Ammon's horn (tissue), 1 donor: ENCODE data around the gene MRPL37.
A peak's percentile ranks its signal among the peaks of the same experiment; 100 is the strongest.
"Not testable (repeated sequence)": the region's sequence is repeated elsewhere in the genome, so short reads cannot be mapped to it uniquely, and the experiment has no call there.

Experiments
- DNase-seq: peaks from one replicate; pipeline ENCODE4 v3.0.0-alpha.2; 2016; ENCODE audit warnings: low spot score

Gene MRPL37

DNA sequence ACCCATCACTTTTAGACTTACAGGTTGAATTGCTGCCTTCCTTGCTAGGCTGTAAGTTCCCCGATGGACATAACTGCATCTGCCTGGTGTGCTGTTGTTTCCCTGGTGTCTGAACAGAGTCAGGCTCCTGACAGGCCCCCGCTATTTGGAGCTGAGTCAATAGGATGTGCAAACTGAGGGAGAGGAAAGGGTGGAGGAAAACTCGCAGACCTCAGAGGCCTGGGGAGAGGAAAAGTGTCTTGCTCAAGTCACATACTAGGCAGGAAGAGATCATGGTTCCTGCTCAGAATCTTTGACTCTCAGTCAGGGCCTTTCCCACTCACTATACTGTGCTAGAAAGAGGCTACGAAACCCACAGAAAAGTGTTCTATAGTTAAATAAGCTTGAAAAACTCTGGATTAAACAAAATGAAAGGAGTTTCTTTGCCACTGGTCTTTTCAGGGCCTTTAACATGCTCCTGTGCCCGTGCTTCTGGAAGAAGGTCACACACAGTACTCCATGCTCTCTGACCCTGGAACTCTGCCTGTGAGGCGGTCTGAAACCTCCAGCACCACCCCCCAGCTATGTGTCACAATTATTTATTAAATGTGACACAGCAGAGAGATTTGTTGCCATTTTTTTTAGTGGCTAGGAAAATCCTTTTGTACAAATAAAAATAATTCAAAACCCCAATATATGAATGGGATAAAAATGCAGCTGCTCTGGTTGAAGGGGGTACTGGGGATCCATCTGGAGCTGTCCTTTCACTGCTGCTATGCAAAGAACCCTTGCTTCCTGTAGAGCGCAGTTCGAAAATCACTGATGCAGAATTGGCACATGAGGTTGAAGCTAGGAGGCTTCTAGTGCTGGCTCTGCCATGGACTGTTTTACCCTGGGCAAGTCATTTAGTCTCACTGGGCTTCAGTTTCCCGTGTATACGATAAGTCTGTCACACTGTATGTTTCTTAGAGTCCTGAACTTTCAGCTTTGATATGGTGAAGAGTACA is 27.1 kb upstream of the MRPL37 start:
- DNase-seq, result no peak

- DNase-seq, result peak; percentile 76
Measured at GRCh38 chr1:54173681-54174080, 26.3 kb upstream of the MRPL37 start.

DNA sequence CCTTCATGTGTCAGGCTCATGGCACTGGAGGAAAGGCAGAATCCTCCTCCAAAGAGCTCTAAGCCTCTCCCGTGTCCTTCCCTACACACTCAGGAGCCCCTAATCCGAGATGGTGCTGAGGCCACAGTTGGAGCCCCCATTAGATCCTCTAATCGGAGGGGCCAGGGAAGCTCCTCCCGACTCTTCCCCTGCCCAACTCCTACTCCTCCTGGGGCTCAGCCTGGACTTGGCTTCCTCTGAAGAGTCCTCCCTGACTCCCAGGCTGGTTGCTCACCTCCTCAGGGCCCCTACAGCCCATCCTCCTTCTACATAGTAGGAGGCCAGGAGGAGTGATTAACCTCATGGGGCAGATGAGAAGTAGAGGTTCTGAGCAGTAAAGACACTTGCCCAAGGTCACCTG is 25.9 kb upstream of the MRPL37 start:
- DNase-seq, result no peak

GRCh38 chr1:54176621-54177327 is 23.2 kb upstream of the MRPL37 start:
- no peak for DNase-seq

DNA sequence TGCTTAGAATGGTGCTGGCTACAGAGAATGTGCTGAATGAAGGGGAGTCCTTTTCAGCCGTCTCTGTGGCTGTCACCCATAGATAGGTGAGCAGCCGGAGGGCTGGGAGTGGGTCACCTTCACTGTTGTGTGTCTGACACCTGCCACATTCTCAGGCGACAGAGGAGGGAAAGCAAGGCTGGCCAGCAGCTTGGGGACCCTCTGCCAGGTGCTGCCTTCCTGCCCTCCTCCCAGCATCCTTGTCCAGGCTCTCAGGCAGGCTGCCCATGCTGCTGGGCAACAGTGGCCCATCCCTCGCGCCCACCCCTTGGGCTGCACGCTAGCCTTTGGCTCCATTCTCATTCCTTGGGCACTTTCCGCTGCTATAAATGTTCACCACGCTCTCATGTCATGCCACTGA is 22.2 kb upstream of the MRPL37 start:
- no peak for DNase-seq

DNA sequence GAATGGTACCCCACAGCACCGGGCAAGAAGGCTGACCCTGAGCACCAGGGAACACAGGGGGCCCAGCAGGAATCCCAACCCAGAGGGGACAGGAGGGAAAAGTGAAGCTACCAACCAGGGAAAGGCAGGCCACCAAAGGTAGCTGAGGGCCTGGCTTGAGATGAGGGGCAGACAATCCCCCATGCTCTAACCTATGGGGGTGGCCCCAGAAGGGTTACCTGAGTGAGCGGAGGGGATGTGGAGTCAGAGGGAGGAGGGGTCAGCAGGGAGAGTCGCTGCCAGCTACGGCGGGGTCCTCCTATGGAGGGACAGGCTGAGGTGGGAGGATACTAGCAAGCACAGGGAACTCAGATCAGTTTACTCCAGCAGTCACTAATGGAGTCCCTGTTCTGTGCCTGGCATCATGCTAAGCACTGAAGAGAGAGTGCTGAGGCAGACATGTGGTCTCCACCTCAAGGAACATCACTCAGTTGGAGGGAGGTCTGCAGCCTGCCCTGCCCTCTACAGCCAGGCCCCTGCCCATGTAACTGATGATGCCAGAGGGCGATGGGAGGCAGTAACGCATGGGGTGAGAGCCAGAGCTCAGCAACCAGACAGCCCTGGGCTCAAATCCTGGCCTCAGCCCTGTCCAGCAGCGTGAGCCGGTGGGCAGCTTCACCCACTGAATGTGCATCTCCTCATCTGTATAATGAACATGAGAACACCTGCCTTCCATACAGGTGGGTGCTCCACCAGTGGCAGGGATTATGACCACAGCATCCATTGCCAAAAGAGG is 21.5 kb upstream of the MRPL37 start:
- no peak for DNase-seq

DNA sequence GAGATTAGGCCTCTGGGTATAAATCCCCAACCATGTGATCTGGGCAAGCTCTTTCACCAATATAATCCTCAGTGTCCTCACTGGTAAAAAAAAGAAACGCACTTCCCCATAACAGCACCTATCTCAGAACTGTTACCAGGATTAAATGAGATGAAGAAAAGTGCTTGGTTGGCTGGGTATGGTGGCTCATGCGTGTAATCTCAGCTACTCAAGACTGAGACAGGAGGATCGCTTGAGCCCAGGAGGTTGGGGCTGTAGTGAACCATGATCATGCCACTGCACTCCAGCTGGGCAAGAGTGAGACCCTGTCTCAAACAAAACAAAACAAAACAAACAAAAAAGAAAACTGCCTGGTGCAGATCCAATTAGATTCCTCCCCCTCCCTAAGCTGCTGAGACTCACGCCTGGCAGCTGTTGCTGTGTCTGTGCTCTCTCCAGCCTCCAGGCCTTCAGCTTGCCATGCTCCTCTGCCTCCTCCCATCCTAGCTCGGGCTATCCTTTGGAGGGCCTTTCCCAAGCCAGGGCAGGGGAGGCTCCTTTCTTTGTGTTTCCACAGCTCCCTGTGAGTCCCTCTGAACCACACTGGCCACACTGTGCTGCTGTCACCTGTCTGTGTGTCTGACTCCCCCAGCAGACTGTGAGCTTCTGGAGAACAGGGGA is 19.1 kb upstream of the MRPL37 start:
- no peak for DNase-seq

- no peak for DNase-seq
Measured at GRCh38 chr1:54186056-54186455, 13.9 kb upstream of the MRPL37 start.

DNA sequence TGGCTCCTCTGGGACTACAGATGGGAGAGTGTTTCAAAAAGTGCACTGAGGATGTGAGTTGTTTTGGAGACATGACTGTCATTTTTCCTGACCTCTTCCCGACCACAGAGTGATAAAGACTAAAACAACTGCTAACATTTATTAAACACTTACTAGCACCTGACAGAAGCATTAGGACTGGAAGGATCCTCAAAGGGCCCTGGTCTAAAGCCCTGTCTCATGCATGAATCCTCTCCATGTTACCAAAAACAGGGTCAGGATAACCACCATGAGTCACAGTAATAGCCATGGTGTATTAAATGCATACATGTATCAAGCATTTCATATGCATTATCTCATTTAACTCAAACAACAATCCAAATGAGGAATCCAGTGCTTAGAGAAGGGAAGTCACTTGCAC is 11.7 kb upstream of the MRPL37 start:
- DNase-seq, result no peak

DNA sequence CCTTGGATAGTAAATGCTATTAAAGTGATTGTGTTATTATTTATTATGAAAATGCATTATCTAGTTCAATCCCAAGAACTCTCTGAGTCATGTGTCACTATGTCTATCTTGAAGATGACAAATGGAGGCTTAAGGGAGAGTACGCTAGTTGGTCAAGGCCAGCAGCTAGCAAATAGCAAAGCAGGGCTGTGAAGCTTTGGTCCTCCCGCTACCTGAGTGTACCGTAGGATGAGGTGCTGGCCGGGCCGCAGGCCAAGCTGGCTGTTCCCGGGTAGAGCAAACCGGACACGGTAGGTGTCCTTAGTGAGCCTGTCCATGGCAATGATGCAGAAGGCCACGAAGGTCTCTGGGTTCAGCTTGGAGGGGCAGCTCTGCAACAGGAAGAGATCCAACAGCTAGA is 9.4 kb upstream of the MRPL37 start:
- no peak for DNase-seq

- no peak for DNase-seq
Measured at GRCh38 chr1:54191525-54191924, 8.4 kb upstream of the MRPL37 start.

GRCh38 chr1:54193453-54193852 is 6.5 kb upstream of the MRPL37 start:
- DNase-seq, result no peak

DNA sequence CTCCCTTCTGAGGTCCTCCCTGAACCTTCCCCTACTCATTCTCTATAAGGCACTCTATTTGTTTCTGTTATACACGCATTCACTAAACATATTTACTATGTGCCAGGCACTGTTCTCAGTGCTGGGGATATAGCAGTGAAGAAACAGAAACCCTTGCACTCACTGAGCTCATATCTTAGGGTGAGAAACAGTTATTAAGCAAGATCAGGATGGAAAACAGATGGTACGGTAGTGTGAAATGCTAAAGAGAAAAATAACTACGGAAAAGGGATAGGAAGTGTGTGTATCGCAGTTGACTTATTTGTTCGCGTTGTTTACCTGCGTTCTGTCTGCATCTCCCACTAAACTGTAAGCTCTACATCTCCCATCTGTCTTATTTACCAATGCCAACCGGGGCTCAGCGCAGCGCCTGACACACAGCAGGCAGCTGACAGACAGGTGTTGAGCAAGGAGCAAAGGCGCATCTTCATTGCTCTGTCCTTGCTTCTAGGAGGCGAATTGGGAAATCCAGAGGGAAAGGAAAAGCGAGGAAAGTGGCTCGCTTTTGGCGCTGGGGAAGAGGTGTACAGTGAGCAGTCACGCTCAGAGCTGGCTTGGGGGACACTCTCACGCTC is 709 bp upstream of the MRPL37 start:
- no peak for DNase-seq

DNA sequence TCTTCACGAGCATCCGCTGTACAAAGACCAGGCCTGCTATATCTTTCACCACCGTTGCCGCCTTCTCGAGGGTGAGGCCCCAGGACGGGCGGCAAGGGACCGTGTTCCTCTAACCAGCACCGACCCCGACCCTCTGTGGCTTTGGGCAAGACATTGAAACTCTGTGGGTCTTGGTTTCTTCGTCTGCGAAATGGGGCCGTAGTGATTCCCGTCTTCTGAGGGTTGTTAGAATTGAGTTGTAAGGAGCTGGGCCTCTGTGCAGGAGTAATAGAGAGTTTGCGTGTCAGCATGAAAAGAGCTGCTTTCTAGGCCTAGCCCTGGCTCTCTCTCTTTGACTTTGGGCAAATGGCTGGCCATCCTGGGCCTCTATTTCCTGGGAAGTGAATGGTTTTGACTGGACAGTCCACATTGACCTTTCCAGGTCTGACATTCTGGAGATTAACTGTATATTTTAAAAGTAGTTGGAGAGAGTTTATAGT is 591 bp downstream of the MRPL37 start:
- no peak for DNase-seq

- DNase-seq, result no peak
Measured at GRCh38 chr1:54204199-54204598, 4.2 kb downstream of the MRPL37 start.

DNA sequence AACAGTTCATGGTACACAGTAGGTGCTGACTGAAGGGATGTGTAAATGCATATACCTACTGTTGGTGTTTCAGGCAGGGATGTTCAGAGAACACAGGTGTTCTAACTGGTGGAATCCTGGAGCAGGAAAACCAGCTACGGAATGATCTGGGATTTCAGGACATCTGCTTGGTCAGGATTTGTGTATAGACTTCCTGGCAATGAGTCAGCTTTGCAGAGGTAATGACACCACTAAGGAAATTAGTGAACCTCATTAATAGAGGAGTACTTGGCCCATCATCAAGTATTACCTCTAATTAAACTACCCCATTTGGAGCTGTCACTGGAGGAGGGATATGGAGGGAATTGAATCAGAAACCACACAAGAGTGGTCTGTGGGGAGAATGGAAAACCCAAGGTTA is 7.3 kb downstream of the MRPL37 start:
- no peak for DNase-seq

GRCh38 chr1:54207896-54208295 is 7.9 kb downstream of the MRPL37 start:
- not testable (repeated sequence) for DNase-seq

- DNase-seq, result no peak
Measured at GRCh38 chr1:54212872-54213271, 12.9 kb downstream of the MRPL37 start.

DNA sequence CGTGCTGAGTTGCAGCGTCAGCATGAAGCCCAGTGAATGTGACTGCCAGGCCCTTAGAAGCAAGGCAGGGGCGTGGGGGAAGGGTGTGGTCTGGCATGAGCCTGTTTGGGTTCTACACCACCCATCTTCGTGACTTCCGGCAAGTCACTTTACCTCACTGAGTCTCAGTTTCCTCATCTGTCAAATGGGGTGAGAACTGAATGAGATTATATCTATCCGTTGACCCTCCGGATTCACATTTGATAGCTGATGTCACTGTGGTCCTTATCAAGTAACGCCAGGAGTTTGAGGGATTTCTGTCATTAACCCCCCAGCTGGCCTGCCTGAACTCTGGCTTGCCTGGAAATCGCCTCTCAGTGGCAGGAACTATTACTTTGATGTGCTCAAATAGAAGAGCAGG is 15.6 kb downstream of the MRPL37 start:
- no peak for DNase-seq

- no peak for DNase-seq
Measured at GRCh38 chr1:54218883-54219687, 19.1 kb downstream of the MRPL37 start.

DNA sequence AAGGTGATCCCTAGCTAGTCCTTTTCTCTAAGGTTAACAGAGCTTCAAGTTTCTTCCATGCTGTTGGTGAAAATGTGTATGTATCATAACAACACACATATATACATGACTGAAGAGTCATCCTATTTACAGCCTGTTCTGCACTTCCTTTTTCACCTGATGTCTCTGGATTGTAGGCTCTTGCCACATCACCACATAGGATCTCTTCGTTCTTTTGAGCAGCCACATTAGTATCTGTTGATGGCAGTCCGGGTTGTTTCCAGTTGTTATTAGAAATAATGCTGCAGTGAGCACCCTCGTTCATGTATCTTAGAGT is 19.7 kb downstream of the MRPL37 start:
- no peak for DNase-seq
